Nephron (organoid): Measurements from ENCODE around the gene PCDHGA1.
A peak's percentile ranks its signal among the peaks of the same experiment; 100 is the strongest.

Source experiments
- H3K27ac Mint-ChIP-seq, 3 experiments: 2 replicates each; pipeline ENCODE4 v1.8.0; 2020; ENCODE audit warnings: mixed read lengths in 3 of 3, mild to moderate bottlenecking in 2 of 3, moderate library complexity in 1 of 3
- H3K27me3 Mint-ChIP-seq: 2 replicates; pipeline ENCODE4 v1.8.0; 2021; ENCODE audit warnings: low read depth, mild to moderate bottlenecking, moderate library complexity, mixed read lengths
- H3K36me3 Mint-ChIP-seq: 2 replicates; pipeline ENCODE4 v1.8.0; 2020; ENCODE audit warnings: low read depth, mixed read lengths
- H3K4me1 Mint-ChIP-seq: 2 replicates; pipeline ENCODE4 v1.8.0; 2020; ENCODE audit warnings: mixed read lengths
- H3K4me3 Mint-ChIP-seq, 3 experiments: 2 replicates each; pipeline ENCODE4 v1.8.0; 2020; ENCODE audit warnings: mild to moderate bottlenecking in 3 of 3, mixed read lengths in 3 of 3, moderate library complexity in 2 of 3
- H3K9me3 Mint-ChIP-seq: 2 replicates; pipeline ENCODE4 v1.8.0; 2020; ENCODE audit warnings: mixed read lengths
- CTCF ChIP-seq, 3 experiments: fragments of 200-600 bp; sonication (generic); IDR thresholded peaks; one replicate each; pipeline ENCODE4 v1.5.0; 2021; ENCODE audit warnings: antibody characterized with exemption in 3 of 3; ENCODE audit not compliant: unreplicated experiment in 3 of 3

PCDHGA1 gene

GRCh38 chr5:141560725-141561483 is 230.6 kb downstream of the PCDHGA1 start:
- Mint-ChIP-seq H3K27me3 (no peaks in the 10 kb centered on the region), H3K36me3 (peaks cover 72% of the 10 kb centered on the region), H3K4me1 (peaks cover 50% of the 10 kb centered on the region), H3K4me3 (peak overlapping the region; percentile 61 to 76 (median 71)), H3K27ac (peak overlapping the region; percentile 97 to 100 (median 100)), H3K9me3 (peaks cover 10% of the 10 kb centered on the region)
- peak; percentile 83 to 90 (median 86) for TF ChIP-seq CTCF (IDR thresholded peaks at IDR 0.05; ENCODE audit: unreplicated experiment in 3 of 3)
